Urothelium cell line (cell line): ENCODE data around the gene WDR18.

ENCODE experiments used
- DNase-seq: peaks from one replicate; pipeline ENCODE4 v3.0.0; 2011; ENCODE audit warnings: low spot score, mixed read lengths
- FAIRE-seq: peaks from 2 replicates; lab custom pipeline; 2011; peaks lifted over from hg19 to GRCh38; lab: Jason Lieb, UNC

WDR18 gene

DNA sequence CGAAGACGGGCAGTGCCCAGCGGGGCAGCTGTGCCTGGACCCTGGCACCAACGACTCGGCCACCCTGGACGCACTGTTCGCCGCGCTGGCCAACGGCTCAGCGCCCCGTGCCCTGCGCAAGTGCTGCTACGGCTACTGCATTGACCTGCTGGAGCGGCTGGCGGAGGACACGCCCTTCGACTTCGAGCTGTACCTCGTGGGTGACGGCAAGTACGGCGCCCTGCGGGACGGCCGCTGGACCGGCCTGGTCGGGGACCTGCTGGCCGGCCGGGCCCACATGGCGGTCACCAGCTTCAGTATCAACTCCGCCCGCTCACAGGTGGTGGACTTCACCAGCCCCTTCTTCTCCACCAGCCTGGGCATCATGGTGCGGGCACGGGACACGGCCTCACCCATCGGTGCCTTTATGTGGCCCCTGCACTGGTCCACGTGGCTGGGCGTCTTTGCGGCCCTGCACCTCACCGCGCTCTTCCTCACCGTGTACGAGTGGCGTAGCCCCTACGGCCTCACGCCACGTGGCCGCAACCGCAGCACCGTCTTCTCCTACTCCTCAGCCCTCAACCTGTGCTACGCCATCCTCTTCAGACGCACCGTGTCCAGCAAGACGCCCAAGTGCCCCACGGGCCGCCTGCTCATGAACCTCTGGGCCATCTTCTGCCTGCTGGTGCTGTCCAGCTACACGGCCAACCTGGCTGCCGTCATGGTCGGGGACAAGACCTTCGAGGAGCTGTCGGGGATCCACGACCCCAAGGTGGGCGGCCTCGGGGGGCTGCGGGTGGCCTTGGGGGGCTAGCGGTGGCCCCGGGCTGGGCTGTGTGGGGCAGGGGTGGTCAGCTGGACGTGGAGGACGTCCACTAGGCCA is 20.9 kb downstream of the WDR18 start:
- no peak for DNase-seq
- FAIRE-seq, result no peak

- FAIRE-seq (no peak), DNase-seq (no peak)
These were observed 22.7 kb downstream of the WDR18 start for GRCh38 chr19:1006711-1007398.

DNA sequence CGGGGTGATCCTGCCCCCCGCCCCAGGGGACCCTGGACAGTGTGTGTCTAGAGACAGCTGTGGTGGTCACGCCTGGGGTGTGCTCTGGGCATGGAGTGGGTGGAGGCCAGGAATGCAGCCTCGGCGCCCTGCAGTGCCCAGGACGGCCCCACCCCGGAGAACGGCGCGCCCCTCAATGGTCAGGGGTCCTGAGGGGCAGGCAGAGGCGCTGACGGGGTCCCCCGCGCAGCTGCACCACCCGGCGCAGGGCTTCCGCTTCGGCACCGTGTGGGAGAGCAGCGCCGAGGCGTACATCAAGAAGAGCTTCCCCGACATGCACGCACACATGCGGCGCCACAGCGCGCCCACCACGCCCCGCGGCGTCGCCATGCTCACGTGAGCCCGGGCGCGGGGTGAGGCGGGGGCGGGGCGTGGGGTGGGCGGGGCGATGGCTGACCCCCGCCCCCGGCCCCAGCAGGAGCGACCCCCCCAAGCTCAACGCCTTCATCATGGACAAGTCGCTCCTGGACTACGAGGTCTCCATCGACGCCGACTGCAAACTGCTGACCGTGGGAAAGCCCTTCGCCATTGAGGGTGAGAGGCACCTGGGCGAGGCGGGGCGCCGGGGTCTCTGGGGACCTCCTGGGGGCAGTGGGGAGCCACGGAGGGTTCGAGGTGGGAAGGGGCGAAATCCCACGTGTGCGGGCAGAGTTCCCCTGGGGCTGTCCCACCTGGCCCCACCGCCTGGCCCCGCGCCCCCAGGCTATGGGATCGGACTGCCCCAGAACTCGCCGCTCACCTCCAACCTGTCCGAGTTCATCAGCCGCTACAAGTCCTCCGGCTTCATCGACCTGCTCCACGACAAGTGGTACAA is 23.5 kb downstream of the WDR18 start:
- no peak for DNase-seq
- no peak for FAIRE-seq

- FAIRE-seq (no peak), DNase-seq (no peak)
These were observed 24.3 kb downstream of the WDR18 start for GRCh38 chr19:1008268-1009040.

- no peak for DNase-seq
- no peak for FAIRE-seq
These were observed 25.2 kb downstream of the WDR18 start for GRCh38 chr19:1009041-1009980.

- DNase-seq (no peak), FAIRE-seq (no peak)
These were observed 25.9 kb downstream of the WDR18 start for GRCh38 chr19:1009981-1010538.

- no peak for FAIRE-seq
- DNase-seq, result no peak
These were observed 26.7 kb downstream of the WDR18 start for GRCh38 chr19:1010586-1011510.

- DNase-seq (no peak), FAIRE-seq (no peak)
These were observed 27.7 kb downstream of the WDR18 start for GRCh38 chr19:1011831-1012333.

GRCh38 chr19:1012334-1012733 is 28.2 kb downstream of the WDR18 start:
- DNase-seq (no peak), FAIRE-seq (no peak)

DNA sequence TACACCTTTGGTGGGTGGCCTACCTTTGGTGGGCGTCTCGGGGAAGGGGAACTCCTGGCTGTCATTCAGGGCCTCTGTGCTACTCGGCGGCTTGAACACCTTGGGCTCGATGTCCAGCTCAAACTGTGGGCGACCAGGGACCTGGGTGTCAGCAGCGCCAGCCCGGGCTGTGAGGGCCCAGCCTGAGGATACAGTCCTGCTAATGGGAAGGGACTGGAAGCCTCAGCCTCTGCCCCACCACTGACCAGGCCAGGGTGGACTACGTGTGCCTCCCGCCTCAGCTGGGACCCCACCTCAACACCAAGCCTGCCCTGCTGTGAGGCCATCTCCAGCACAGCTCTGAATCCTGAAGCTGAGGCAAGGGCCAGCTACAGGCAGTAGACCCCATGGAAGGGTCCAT is 29.1 kb downstream of the WDR18 start:
- DNase-seq (no peak), FAIRE-seq (no peak)

DNA sequence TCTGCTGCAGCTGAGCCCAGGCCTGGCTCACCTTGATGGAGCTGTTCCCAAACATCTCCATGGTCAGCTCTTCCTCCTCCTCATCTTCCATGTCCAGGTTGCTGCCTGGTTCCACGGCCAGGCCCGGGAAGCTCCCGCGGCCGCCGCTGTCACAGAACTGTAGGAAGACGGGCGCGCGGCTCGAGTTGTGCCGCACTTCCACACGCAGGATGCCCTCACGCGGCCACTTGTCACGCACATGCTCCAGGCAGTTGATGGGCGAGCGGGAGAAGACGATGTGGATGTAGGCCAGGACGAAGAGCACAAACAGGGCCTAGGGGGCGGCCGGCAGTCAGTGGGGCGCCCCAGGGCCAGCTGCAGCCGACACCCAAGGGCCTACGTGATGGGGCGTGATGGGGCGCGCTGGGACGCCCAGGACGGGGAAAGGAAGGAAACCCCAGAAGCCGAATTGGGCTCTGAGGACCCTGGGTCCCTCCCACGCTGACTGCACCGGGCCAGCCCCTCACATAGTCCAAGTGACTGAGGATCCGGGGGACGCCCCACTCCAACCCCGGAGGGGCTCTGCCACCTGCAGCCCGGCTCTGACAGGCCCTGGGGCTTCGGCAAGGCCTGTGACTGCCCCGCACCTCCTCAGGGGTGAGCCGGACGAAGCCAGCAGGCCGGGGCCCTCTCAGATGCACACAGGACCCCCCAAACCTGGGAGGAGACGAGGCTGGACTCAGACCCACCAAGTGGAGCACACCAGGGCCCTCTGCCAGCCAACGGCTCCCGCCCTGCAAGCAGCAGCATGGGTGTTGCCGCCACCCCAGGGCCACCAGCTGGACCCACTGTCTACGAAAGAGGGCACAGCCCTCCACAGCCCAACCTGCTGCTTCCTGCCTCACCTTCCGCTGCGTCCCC is 30.3 kb downstream of the WDR18 start:
- no peak for DNase-seq

DNA sequence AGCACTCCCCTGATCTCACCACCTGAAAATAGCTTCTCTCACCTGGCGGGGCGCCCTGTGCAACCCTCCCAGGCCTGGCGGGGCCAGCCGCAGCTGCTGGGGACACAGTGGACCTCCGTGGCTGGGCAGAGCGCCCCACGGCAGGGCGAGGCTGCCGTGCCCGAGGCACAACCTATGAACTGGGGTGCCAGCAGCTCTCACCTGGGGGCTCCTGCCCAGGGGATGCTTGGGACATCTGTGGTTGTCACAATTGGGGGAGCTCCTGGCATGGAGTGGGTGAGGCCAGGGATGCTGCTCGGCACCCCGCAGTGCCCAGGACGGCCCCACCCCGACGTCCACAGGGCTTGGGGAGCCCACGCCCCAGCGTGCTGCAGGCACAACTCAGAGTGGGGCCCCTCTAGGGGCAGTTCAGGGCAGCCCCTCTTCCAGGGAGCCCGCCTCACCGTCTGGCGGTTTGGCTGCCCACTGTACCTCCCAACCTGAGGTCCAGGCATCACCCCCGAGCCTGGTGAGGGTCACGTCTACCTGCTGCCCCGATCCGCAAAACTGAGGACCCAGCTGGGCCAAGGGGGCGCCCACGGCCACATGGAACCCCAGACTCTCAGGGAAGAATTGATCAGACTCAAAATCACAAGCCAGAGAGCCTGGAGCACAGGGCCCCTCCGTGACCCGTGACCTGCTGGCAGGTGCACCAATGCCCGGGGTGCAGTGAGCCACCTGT is 31.1 kb downstream of the WDR18 start:
- FAIRE-seq, result no peak
- DNase-seq, result no peak

More for the DNA sequence above, 30.3 kb downstream of the WDR18 start:
- FAIRE-seq, result no peak

GRCh38 chr19:1015782-1016646 is 31.9 kb downstream of the WDR18 start:
- DNase-seq, result no peak
- FAIRE-seq, result no peak

DNA sequence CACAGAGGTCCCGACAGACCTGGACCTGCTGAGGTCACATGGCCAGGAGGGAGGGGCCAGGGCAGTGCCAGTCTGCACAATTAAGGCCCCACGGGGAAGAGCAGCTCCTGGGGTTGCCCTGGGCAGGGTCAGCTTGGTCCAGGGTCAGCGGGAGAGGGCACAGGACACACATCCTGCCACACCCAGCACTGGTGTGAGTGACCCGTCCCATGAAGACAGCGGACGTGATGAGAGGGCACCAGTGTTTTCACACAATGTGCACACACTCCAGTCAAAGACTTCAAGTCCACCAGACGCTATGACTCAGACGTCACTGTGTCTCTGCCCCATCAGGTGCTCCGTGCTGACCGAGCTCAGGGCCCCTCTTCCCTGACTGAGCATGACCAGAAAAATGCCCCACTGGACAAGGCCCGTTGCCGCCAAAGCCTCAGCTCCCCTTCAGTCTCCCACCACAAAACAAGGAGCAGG is 32.5 kb downstream of the WDR18 start:
- FAIRE-seq, result no peak
- no peak for DNase-seq
